Stimulated activated CD4-positive, alpha-beta T cell treated with anti-CD3 and anti-CD28 coated beads, Interleukin-1b, Interleukin-23, amount 100 ng/mL, for 48 hours (primary cell): Measurements from ENCODE around the gene KCNH5.
"Not testable (repeated sequence)": the region's sequence is repeated elsewhere in the genome, so short reads cannot be mapped to it uniquely, and the experiment has no call there.

Source experiments
- DNase-seq: peaks from one replicate; pipeline ENCODE4 v3.0.0-alpha.2; 2020

KCNH5 gene

GRCh38 chr14:62864588-62864987 lies 180.7 kb downstream of the KCNH5 start:
- DNase-seq: no peak

GRCh38 chr14:62858011-62858410 lies 187.2 kb downstream of the KCNH5 start:
- not testable (repeated sequence) for DNase-seq

- DNase-seq: no peak
Observed at GRCh38 chr14:62854951-62855350, 190.3 kb downstream of the KCNH5 start.

- no peak for DNase-seq
Observed at GRCh38 chr14:62847168-62847567, 198.1 kb downstream of the KCNH5 start.

- no peak for DNase-seq
Observed at GRCh38 chr14:62844546-62844945, 200.7 kb downstream of the KCNH5 start.

- DNase-seq: no peak
Observed at GRCh38 chr14:62824086-62824485, 221.2 kb downstream of the KCNH5 start.

GRCh38 chr14:62819931-62820330 lies 225.3 kb downstream of the KCNH5 start:
- no peak for DNase-seq

GRCh38 chr14:62807636-62808035 lies 237.6 kb downstream of the KCNH5 start:
- no peak for DNase-seq

- DNase-seq: no peak
Observed at GRCh38 chr14:62800577-62800976, 244.7 kb downstream of the KCNH5 start.

- DNase-seq: no peak
Observed at GRCh38 chr14:62796431-62796830, 248.8 kb downstream of the KCNH5 start.

GRCh38 chr14:62792578-62792977 lies 252.7 kb downstream of the KCNH5 start:
- no peak for DNase-seq

GRCh38 chr14:62781328-62781727 lies 263.9 kb downstream of the KCNH5 start:
- DNase-seq: not testable (repeated sequence)

- no peak for DNase-seq
Observed at GRCh38 chr14:62778852-62779251, 266.4 kb downstream of the KCNH5 start.

GRCh38 chr14:62778310-62778709 lies 266.9 kb downstream of the KCNH5 start:
- DNase-seq: no peak

GRCh38 chr14:62777510-62777909 lies 267.7 kb downstream of the KCNH5 start:
- no peak for DNase-seq

- DNase-seq: no peak
Observed at GRCh38 chr14:62776300-62776699, 269.0 kb downstream of the KCNH5 start.

GRCh38 chr14:62768753-62769152 lies 276.5 kb downstream of the KCNH5 start:
- DNase-seq: no peak

GRCh38 chr14:62763951-62764350 lies 281.3 kb downstream of the KCNH5 start:
- no peak for DNase-seq

GRCh38 chr14:62759796-62760195 lies 285.5 kb downstream of the KCNH5 start:
- no peak for DNase-seq

- not testable (repeated sequence) for DNase-seq
Observed at GRCh38 chr14:62746881-62747280, 298.4 kb downstream of the KCNH5 start.

- DNase-seq: no peak
Observed at GRCh38 chr14:62745496-62745895, 299.8 kb downstream of the KCNH5 start.

GRCh38 chr14:62743560-62743959 lies 301.7 kb downstream of the KCNH5 start:
- DNase-seq: no peak

- no peak for DNase-seq
Observed at GRCh38 chr14:62743118-62743517, 302.1 kb downstream of the KCNH5 start.

- DNase-seq: no peak
Observed at GRCh38 chr14:62739647-62740046, 305.6 kb downstream of the KCNH5 start.

- no peak for DNase-seq
Observed at GRCh38 chr14:62736048-62737043, 308.9 kb downstream of the KCNH5 start.
